G401 (cell line): ENCODE results near the gene PPOX. TPM values are rescaled to one million over a fixed set of nuclear protein-coding genes. Genes with fewer than 3 reads are reported as not detected.

Experiments
- DNase-seq: peaks from one replicate; pipeline ENCODE4 v3.0.0-alpha.2; 2015; ENCODE audit warnings: low spot score
- in situ Hi-C: cut with HindIII; loops from 2 replicates; pipeline ENCODE4 v1.10.0; 2016; ENCODE audit warnings: low sequenced_read_pairs, mixed read lengths
- total RNA-seq: library from RNA; depleted of rRNA; stranded (reverse); fragments of >200 nt; shearing (Covaris generic); gene quantifications from 2 replicates; pipeline ENCODE4 v1.2.3, GENCODE V29; 2014; rRNA removed

PPOX gene
- total RNA-seq = 22.7 and 27.2 TPM in 2 replicates

DNA sequence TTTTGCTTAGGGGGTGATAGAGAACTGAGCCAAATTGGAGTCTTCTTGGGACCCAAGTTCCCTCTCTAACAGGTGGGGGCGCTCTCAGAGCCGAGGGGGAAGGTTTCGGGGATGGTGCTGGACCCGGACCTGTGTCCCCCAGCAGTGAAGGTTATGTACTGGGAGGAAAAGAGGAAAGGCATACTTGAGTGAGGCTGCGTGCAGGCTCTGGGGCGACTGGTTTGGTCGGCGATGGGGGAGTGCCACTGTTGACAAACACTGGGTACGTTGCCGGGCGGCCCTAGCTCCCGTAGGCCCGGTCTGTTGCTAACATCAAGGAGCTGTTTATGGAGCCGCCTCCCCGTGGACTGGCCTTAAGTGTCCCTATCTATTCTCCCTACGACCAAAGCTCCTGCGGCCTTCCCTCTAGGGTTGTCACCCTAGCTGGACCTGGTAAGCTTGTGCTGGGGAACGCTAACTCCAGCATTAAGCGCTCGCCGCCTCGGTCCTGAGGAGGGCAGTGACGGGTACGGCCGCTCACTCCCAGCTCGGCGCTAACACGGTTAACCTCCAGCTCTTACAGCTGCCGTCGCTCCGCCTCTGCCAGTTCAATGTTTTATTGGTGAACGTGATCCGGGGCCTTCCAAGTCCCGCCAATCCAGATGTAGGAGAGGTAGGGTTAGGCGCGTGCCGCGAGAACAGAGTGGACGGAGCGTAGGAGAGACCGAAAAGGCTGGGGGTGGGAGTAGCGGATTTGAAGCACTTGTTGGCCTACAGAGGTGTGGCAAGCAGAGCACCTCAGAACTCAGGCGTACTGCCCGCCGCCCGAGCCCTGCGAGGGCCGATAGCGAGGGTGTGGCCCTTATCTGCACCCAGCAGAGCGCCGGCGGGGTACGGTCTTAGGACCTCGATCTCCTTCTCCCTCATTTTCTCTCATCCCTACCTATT is at the start of gene PPOX:
Gene PPOX, plus strand, starts transcription at position 685 of the 927 bp plus-strand sequence. CDS start 422 bp downstream, outside the sequence.
- in situ Hi-C loops = no loop called here
- DNase-seq = peak; percentile 99

DNA sequence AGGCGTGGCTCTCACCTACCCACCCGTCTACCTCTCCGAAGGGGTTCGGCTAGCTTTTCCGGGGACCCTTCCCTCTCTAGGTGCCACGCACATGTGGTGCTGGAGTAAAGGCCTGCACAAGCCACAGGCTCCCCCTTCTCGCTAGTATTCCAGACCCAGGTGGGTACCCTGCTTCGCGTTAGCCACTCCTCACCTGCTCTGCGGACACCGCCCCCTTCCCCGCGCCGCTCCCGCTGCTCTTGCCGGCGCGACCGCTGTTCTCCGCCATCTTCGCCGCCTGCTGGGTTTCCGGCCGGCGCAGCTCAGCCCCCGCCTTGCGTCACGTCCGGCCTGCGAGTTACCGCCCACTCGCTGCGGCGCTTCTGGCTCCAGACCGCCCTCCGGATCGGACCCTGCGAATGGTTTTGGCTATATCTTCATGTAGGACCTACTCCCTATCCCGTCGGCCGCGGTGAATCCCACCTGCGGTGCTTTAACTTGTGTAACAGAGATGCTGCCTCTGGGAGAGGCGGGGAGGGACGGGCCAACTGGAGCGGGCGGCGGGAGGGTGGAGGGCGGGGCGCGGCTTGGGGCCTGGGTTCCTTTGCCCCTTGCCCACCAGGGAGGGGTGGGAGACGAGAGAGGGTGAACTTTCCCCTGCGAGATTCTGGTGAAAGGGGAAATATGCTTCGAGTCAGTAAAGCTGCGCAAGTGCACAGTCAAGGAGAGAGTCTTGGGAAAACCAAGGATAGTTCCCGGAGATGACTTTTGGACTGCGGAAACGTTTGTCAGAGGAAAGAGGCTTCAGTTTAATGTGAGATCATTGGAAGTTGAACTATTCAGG is 48.3 kb upstream of the PPOX start, which contains the start of the genes NIT1 and PFDN2:
Gene NIT1, plus strand, starts transcription at position 347 of the 823 bp plus-strand sequence. Its CDS starts 72 bp downstream, at position 419.
Gene PFDN2, minus strand, starts transcription at position 279 of the 823 bp plus-strand sequence. Its CDS starts 11 bp downstream, at position 268.
- in situ Hi-C loops = no loop called here
- peak; percentile 87 for DNase-seq

DNA sequence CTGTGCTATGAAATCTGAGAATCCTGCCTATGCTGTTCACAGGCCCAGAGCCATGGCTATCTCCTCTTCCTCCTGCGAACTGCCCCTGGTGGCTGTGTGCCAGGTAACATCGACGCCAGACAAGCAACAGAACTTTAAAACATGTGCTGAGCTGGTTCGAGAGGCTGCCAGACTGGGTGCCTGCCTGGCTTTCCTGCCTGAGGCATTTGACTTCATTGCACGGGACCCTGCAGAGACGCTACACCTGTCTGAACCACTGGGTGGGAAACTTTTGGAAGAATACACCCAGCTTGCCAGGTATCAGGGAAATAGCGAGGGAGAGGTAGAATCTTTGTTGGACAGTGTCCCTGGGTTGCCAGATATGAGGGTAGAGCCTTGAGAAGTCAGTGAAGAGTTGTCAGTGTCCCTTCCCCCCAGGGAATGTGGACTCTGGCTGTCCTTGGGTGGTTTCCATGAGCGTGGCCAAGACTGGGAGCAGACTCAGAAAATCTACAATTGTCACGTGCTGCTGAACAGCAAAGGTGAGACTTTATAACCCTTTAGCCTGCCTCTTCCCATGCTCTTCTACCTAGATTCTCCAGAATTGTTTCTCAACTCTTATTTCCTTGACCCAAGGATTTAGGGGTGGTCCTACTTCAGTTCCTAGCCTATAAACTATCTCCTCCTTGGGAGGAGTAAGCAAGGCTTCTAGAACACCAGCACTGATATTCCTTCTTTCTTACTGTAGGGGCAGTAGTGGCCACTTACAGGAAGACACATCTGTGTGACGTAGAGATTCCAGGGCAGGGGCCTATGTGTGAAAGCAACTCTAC is 46.9 kb upstream of the PPOX start:
- in situ Hi-C loops = no loop called here
- peak; percentile 42 for DNase-seq

DNA sequence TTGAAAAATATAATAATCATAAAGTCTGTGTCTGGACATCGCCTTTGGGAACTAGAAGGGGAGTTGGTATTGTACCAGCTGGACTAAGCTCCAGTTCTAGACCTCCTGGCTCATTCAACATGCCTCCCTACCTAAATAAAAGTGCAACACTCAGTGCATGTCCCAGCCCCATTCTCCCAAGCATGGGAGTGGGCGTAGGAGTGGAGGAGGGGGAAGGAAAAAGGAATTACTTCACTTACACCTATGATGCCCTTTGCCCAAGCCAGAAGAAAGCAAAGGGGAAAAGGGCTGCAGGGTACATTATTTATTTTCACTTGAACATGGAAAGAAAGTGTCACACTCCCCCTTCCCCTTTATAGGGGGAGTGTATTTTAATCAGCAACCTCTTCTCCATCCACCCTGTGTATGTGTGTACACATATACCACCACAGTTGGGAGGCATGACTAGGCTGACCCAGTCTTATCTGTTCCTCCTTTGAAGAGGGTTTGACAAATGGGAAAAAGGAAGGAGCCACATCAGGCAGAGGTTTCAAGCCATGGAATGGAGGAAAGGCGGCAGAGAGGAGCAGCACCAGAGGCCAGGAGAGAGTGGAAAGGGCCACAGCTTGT is 45.1 kb upstream of the PPOX start:
- DNase-seq = no peak
- in situ Hi-C loops = no loop called here

DNA sequence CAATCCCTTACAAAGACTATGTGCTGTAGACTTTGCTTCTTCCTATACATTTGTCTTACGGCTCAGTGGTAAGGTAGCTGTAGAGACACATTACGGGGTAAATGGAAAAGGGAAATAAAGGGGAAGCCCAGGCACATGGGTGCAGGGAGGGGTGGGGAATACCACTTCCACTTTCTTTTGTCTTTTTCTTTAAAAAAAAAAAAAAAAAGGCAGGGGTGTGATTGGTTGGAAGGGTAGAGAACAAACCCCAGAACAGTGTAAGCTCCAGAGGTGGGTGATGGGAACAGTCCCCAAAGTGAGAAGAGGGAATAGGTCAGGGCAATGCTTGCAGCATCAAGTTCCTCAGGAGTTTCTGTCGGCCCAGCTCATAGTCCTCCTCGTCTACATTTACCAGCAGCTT is 44.4 kb upstream of the PPOX start:
- no peak for DNase-seq
- in situ Hi-C loops = no loop called here

DNA sequence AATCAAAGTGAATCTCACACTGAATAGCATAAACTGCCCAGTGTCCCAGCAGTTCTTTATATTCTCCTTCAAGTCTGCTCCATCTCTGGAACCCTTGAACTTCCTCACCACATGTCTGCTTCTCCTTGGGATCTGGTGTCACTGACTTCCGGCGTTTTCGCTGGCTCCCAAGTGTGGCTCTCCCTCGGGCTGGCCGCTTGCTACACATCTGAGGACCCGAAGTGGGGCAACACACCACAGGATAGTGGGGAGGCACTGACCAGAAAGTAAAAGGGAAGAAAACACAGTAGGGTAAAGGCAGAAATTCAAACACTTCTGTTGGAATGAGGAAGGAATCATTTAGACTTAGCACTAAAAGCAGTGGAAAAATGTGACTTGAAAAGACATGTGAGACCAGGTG is 43.3 kb upstream of the PPOX start:
- no peak for DNase-seq
- in situ Hi-C loops = no loop called here

DNA sequence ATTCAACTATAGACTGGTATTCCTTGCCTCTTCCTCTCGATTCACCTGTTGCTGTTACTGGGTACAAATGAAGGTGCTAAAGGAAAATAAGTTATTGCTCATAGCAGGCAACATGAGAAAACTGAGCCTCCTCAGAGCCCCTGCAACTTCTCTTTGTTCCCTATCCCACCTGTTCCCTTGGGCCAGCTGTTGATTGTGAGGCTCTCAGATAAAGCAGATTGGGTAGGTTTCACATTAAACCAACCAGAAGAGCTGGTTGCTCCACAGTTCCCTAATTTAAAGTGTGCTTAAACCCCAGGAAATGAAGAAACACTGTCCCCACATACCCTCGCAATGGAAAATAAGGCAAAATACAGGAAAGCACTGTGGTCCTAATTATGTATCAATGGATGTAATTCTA is 38.6 kb upstream of the PPOX start:
- no peak for DNase-seq
- in situ Hi-C loops = no loop called here

DNA sequence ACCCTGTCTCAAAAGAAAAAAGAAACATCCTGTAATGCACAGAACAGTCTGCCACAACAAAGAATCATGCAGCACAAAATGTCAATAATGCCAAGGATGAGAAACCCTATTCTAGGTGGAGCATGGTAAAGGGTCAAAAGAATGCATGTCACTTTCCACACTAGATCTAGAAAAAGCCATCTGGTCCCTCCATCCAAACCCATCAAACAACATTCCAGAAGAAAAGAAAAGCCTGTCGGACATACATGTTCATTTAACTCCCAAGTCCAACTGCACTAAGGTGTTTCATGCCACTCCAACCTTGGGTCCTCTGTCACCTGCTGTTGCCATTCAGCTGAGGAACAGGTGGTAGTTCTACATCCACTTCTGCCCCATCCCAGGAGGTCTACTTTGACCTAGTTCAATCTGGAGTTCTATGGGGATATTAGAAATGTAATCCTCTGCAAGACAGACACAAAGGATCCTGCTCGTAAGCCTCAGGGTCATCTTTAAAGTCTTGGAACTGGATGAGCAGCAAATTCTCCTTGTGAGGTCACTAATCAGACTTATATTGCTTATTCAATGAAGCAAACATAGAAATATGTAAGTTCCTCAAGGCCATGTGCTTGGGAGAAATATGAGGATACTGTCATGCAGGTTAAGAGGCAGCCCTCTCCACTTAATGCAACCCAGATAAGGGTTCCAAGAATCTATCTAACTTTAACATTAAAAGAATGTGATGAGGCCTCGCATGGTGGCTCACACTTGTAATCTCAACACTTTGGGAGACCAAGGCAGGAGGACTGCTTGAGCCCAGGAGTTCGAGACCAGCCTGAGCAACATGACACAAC is 37.4 kb upstream of the PPOX start:
- in situ Hi-C loops = no loop called here

DNA sequence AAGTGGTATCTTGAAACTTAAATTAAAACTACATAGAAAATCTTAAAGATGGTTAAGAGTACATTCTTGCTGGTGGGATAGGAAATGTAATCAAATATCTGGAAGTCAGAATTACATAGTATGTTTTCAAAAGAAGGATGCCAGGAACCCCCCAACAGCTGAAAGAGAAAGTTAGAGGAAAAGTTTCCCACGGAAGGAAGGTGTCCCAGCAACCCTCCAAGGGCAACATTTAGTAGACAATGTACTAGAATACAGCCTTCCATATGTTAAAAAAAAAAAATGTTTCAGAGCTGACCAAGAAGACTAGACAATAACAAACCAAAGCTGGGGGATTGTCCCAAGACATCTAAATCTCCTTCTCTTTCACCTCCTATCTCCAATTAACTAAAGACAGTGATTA is 36.0 kb upstream of the PPOX start:
- DNase-seq = no peak
- in situ Hi-C loops = no loop called here

More for the DNA sequence above, 37.4 kb upstream of the PPOX start:
- DNase-seq = no peak

DNA sequence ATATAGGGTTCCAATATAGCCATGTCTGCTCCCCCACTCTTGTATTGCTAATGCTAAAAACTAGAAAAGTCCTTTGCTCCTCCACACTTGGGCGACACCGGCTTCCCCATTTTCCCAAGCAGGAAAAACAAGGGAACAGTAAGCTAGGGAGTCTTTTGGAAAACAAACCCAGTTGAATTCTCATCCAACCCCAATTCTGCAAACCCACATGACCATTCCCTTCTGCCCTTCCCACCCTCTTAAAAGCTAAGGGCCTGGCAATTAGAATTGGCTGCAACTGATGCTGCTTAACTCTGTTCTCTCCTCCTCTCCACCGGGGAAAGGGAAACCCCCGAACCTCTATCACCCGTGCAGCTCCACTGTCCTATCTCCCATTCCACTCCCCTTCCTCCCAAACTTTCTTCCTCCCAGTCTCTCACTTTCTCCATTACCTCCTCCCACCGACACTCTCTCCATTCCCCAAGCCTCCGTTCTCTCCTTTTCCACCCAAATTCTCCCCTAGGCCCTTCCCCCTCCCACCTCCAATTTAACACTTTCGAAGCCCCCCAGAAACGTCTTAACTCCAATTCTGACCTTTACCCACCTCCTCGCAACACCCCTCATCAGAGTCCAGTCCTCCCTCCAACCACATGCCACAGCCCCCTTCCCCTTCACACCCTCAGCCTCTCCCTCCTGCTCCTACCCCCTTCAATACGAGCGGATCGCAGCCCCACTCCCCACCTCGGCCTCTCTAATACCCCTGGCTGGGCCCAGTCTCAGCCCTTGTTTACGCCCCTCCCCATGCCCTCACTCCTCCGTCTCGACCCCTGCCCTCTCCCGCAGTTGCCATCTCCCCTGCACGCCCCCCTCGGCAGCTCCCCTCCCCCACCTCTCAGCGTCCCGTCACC is 34.5 kb upstream of the PPOX start:
- in situ Hi-C loops = no loop called here
- DNase-seq = peak; percentile 31

DNA sequence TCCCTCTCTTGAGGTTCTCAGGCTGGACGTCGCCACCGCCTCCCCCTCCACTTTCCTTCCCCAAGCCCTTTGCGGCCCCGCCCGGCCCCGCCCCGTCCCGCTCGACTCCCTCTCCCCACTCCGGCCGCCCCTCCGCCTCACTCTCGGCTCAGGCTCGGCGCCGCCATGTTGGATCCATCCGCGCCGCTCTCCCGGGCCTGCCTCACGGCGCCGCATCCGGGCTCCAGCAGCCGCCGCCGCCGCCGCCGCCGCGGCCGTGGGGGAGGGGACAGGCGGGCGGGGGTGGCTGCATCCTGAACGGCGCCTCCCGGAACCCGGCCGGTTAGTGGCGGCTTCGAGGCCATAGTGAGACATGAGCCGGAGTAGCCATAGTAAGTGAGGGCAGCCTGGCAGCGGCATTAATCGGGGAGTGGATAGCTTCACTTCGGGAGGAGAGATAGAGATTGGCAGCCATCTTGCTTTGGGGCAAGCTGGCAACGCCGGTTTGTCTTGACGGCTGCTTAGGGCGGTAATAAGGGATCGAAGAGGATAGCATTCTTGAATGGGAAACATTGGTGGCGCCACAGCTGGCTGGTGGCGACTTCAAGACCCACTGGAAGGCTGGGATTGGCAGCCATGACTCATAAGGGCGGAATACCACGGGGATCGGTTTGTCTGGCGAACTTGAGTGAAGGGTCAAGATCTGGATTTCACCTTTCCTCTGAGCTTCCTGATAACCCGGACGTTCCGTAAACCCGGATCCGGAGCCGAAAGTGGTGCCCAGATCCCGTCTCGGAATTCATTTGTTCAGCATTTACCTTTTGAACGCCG is 33.6 kb upstream of the PPOX start, which contains the start of gene DEDD:
Gene DEDD, minus strand, starts transcription at position 258 of the 810 bp plus-strand sequence. CDS start 8,205 bp downstream, outside the sequence.
- in situ Hi-C loops = no loop called here
- DNase-seq = peak; percentile 97

DNA sequence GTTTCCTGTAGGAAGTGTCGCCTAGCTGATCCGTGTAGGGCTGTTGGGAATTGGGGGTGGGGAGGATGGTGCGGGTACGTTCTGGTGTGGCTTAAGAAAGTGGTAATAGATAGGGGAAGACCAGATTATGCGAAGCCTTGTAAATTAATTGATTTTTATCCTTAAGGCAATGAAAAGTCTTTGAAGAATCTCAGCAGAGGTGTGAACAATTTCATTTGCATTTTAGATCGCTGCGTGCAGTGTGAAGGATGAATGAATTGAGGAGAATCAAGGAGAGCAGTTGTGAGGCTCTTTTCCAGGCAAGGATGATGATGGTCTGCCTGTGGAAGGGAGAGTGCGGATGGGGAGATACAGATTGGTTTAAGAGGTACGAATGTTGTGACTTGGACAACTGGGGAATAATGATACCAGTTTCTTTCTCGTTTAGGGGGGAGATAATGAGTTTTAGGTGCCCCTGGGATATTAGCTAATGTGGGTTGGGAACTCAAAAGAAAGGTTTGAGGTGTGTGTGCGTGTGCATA is 32.9 kb upstream of the PPOX start:
- in situ Hi-C loops = no loop called here
- DNase-seq = no peak

DNA sequence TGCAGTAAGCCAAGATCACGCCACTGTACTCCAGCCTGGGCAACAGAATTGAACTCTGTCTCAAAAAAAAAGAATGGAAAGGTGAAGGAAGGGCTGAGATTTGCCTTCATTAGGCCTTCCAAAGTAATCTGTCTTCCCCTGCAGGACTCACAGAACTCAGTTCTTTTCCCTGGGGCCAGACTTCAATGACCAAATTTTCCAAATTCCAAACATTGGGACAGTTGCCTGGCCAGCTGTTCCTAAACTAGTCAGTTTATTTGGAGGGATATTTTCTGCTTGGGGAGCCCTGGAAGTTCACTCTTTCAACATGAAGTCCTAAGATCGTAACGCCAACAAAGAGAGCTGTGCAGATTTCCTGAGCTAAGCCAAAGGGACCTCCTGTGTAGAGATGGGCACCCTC is 28.3 kb upstream of the PPOX start:
- no peak for DNase-seq
- in situ Hi-C loops = no loop called here

DNA sequence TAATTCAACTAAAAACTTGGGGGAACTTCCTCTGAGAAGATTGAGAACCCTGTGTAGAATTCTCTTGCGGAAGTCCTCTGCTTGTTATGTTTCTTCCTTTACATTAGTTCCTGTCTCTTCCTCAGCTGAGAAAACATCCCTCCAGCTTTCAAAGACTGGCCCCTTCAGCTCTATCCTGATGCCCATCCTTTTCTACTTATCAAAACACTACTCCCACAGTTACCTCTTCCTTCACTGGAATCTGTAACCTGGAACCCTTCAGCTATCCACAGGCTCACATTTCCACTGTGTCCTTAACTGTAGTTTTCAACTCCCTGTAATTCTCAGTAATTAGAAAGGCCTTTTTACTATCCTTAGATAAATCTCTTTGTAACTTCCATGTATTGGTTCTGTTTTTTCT is 27.8 kb upstream of the PPOX start:
- DNase-seq = no peak
- in situ Hi-C loops = no loop called here

DNA sequence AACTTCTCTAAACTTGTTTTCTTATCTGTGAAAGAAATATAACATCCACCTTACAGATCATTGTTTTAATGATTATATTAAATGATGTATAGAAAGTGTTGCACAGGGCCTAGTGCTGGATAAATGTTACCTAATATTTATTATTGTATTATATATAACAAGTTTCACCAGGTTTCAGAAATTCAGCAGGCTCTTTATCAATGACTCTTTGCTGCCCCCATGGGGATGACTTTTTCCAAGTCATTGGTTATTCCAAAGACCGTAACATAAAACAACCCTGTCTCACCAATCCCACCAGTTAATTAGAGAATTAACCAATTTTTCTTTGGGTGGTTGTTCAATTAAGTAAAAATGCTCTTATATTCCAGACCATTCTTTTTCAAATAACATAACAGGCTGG is 26.5 kb upstream of the PPOX start:
- in situ Hi-C loops = loop anchor here (10.0 kb wide), 1 partner anchor 95 kb away; the partner anchor contains the start of gene USF1
- peak; percentile 27 for DNase-seq
